ENCODE data around the gene LYPLAL1. TPM values are rescaled to one million over a fixed set of nuclear protein-coding genes. Genes with fewer than 3 reads are reported as not detected.

The LYPLAL1 gene
- total and polyA plus RNA-seq, 10 donors = 13.6 to 42.5 (median 28.8) TPM

DNA sequence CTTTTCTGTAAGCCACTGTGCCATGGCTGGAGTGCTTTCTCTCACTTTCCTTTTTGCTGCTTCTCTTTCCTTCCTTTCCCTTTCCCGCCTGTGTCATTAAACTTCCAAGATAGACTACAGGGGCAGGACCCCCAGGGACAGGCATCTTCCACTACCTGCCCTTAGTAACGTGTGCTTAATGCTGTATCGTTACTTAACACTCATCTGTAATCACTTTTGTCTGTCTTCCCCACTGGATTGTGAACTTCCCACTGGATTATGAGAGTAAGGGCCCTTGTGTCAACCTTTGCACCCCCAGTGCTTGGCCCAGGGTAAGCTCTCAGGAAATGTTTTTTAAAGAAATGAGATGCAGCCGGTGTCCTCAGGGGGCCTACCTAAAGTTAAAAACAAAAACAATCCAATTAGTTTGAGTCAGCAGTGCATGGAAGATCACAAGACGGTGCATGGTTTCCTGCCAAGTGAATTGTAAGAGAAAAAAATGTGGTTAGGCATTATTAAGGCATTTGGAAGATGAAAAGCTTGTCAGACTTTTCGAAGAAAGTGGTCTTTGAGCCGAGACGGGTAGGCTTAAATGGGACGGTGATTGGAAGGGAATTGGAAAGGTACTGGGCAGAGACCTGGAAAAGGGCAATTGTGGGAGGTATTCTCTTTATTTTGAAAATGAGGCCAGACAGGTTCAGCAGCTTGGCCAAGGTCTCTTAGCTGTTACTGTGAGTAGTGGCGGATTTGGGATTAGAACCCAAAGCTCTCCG lies 958 bp downstream of the LYPLAL1 start:
- no peak for TF ChIP-seq POLR2A (IDR thresholded peaks at IDR 0.05)
- no peak for TF ChIP-seq POLR2AphosphoS5 (IDR thresholded peaks at IDR 0.05)
- TF ChIP-seq, protein P1, sequence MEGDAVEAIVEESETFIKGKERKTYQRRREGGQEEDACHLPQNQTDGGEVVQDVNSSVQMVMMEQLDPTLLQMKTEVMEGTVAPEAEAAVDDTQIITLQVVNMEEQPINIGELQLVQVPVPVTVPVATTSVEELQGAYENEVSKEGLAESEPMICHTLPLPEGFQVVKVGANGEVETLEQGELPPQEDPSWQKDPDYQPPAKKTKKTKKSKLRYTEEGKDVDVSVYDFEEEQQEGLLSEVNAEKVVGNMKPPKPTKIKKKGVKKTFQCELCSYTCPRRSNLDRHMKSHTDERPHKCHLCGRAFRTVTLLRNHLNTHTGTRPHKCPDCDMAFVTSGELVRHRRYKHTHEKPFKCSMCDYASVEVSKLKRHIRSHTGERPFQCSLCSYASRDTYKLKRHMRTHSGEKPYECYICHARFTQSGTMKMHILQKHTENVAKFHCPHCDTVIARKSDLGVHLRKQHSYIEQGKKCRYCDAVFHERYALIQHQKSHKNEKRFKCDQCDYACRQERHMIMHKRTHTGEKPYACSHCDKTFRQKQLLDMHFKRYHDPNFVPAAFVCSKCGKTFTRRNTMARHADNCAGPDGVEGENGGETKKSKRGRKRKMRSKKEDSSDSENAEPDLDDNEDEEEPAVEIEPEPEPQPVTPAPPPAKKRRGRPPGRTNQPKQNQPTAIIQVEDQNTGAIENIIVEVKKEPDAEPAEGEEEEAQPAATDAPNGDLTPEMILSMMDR (IDR thresholded peaks at IDR 0.05 in 8 of 11, conservative IDR thresholded peaks at IDR 0.05 in 3 of 11) = no peak
- Histone ChIP-seq H3K36me3 (peaks cover 0 to 7% (median 0%) of the 10 kb centered on the region in 6 donors), H3K4me1 (peaks cover 15 to 65% (median 32%) of the 10 kb centered on the region in 6 donors), H3K9me3 (no peaks in the 10 kb centered on the region), H3K4me3 (peak overlapping the region; percentile 59 to 88 (median 72)), H3K27ac (peak overlapping the region; percentile 81 to 92 (median 92)), H3K27me3 (replicated peaks in 1 of 7) (no peaks in the 10 kb centered on the region)
- intact Hi-C loops (cut with DNase I; ENCODE audit: low total_unique reads) = no loop called here
- WGBS, 5 donors = 30 to 41% (median 37%) methylated on average over 11 of the region's 11 CpGs
- DNase-seq = no peak

DNA sequence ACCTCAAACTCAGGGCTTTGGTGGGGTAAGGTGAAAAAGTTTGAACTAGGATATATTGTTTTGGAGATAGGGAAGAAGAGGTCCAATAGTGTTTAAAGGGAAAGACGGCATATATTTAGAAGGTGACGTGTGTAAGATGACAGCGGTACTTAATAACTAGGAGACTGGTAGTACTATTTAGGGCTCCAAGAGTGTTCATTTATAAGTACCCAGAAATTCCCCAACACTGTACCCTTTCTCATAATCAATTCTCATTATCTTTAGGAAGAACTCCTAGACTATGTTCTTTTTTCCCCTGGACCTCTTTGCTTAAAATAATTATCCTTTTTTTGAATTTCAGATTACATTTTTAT lies 1.5 kb downstream of the LYPLAL1 start:
- no peak for DNase-seq
- no peak for TF ChIP-seq POLR2A (IDR thresholded peaks at IDR 0.05)
- TF ChIP-seq POLR2AphosphoS5 (IDR thresholded peaks at IDR 0.05) = no peak
- TF ChIP-seq, protein P1 (IDR thresholded peaks at IDR 0.05 in 8 of 11, conservative IDR thresholded peaks at IDR 0.05 in 3 of 11) = no peak
- peak overlapping the region in 5 of 8 donors; percentile 90 to 92 (median 92) for H3K27ac ChIP-seq
- H3K4me1 ChIP-seq = peaks cover 15 to 65% (median 33%) of the 10 kb centered on the region in 6 donors
- H3K9me3 ChIP-seq = no peaks in the 10 kb centered on the region
- H3K27me3 ChIP-seq (replicated peaks in 1 of 7) = no peaks in the 10 kb centered on the region
- H3K4me3 ChIP-seq = peak overlapping the region in 5 of 8 donors; percentile 68 to 88 (median 74)
- intact Hi-C loops (cut with DNase I; ENCODE audit: low total_unique reads) = no loop called here
- 86 to 94% (median 89%) methylated on average over 3 of the region's 3 CpGs for WGBS, 5 donors
- peaks cover 0 to 12% (median 0%) of the 10 kb centered on the region in 6 donors for H3K36me3 ChIP-seq

DNA sequence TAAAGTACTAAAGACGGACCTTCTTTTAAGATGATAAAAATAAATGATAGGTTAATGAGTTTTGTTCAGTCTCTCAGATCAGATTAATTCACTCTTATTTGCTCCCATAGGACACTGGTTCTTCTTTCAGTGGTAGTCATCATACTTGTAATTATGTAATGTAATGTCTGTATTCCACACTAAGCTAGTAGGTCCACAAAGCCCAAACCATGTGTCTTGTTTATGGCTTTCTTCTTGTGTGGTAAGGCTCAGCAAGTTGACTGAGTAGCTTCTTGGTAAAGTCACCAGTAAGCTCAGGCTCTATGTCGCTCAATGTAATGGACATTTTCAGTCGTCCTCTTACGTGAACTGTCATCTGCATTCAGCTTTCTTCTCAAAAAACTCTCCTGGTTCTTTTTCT lies 2.5 kb downstream of the LYPLAL1 start:
- DNase-seq = no peak
- 85 to 98% (median 94%) methylated on average over 4 of the region's 4 CpGs for WGBS, 5 donors
- Histone ChIP-seq H3K27ac (no peak overlapping the region), H3K27me3 (replicated peaks in 1 of 7) (no peaks in the 10 kb centered on the region), H3K4me3 (no peak overlapping the region), H3K36me3 (peaks cover 0 to 18% (median 0%) of the 10 kb centered on the region in 6 donors), H3K9me3 (no peaks in the 10 kb centered on the region), H3K4me1 (peaks cover 15 to 65% (median 33%) of the 10 kb centered on the region in 6 donors)
- intact Hi-C loops (cut with DNase I; ENCODE audit: low total_unique reads) = no loop called here
- TF ChIP-seq, protein P1 (IDR thresholded peaks at IDR 0.05 in 8 of 11, conservative IDR thresholded peaks at IDR 0.05 in 3 of 11) = no peak
- no peak for TF ChIP-seq POLR2AphosphoS5 (IDR thresholded peaks at IDR 0.05)
- TF ChIP-seq POLR2A (IDR thresholded peaks at IDR 0.05) = no peak

DNA sequence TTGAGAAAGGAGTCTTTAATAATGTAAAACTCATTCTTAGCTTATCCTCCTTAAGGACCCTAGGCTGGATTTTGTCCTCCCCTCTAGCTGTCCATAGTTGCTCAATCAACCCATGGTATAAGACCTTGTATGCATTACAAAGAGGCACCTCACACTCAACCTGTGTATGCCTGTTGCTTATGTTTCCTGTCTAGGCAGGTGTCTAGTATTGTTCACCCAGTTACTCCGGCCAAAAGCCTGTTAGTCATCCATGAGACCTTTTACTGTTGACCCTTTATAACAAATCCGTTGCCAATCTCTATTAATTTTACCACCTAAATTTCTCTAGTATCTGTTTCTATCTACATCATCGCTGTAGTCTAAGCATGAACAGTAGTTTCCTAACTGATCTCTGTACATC lies 3.7 kb downstream of the LYPLAL1 start:
- intact Hi-C loops (cut with DNase I; ENCODE audit: low total_unique reads) = no loop called here
- Histone ChIP-seq H3K9me3 (no peaks in the 10 kb centered on the region), H3K4me3 (no peak overlapping the region), H3K27me3 (replicated peaks in 1 of 7) (no peaks in the 10 kb centered on the region), H3K36me3 (peaks cover 0 to 27% (median 0%) of the 10 kb centered on the region in 6 donors), H3K27ac (no peak overlapping the region), H3K4me1 (peaks cover 15 to 72% (median 33%) of the 10 kb centered on the region in 6 donors)
- TF ChIP-seq, protein P1 (IDR thresholded peaks at IDR 0.05 in 8 of 11, conservative IDR thresholded peaks at IDR 0.05 in 3 of 11) = no peak
- no peak for TF ChIP-seq POLR2A (IDR thresholded peaks at IDR 0.05)
- no peak for TF ChIP-seq POLR2AphosphoS5 (IDR thresholded peaks at IDR 0.05)
- DNase-seq = no peak
- WGBS, 5 donors = 77 to 88% (median 82%) methylated on average over 3 of the region's 3 CpGs
